H9 (cell line): ENCODE measurements around the gene TJP3. TPM values are rescaled to one million over a fixed set of nuclear protein-coding genes. Genes with fewer than 3 reads are reported as not detected.

ENCODE experiments used
- DNase-seq: peaks from one replicate; pipeline ENCODE4 v3.0.0-alpha.2; 2017
- H2AFZ ChIP-seq: one replicate; pipeline ENCODE4 v1.6.1; 2013; ENCODE audit warnings: mild to moderate bottlenecking, low read length, control low read depth, moderate library complexity
- H2AK5ac ChIP-seq: 2 replicates; pipeline ENCODE4 v1.6.1; 2013; ENCODE audit warnings: low read length, control low read depth, mixed read lengths; ENCODE audit not compliant: insufficient read length
- H2BK120ac ChIP-seq: one replicate; pipeline ENCODE4 v1.6.1; 2013; ENCODE audit warnings: low read depth, mild to moderate bottlenecking, low read length, control low read depth, inconsistent platforms; ENCODE audit not compliant: poor library complexity, severe bottlenecking
- H2BK12ac ChIP-seq: 2 replicates; pipeline ENCODE4 v1.6.1; 2013; ENCODE audit warnings: low read length, control low read depth, mixed read lengths, low read depth; ENCODE audit not compliant: insufficient read length
- H2BK15ac ChIP-seq: 2 replicates; pipeline ENCODE4 v1.6.1; 2013; ENCODE audit warnings: low read depth, low read length, control low read depth
- H2BK20ac ChIP-seq: one replicate; pipeline ENCODE4 v1.6.1; 2013; ENCODE audit warnings: low read depth, mild to moderate bottlenecking, low read length, control low read depth, inconsistent platforms; ENCODE audit not compliant: poor library complexity, severe bottlenecking
- H2BK5ac ChIP-seq: 2 replicates; pipeline ENCODE4 v1.6.1; 2013; ENCODE audit warnings: low read length, control low read depth, mixed read lengths; ENCODE audit not compliant: insufficient read length
- H3K14ac ChIP-seq: 2 replicates; pipeline ENCODE4 v1.6.1; 2013; ENCODE audit warnings: low read length, control low read depth; ENCODE audit not compliant: insufficient read depth
- H3K18ac ChIP-seq: 2 replicates; pipeline ENCODE4 v1.6.1; 2013; ENCODE audit warnings: low read depth, mild to moderate bottlenecking, mixed read lengths, low read length, control low read depth; ENCODE audit not compliant: insufficient read length
- H3K23ac ChIP-seq: 2 replicates; pipeline ENCODE4 v1.6.1; 2013; ENCODE audit warnings: low read length, control low read depth, mixed read lengths, low read depth; ENCODE audit not compliant: insufficient read length
- H3K23me2 ChIP-seq: 2 replicates; pipeline ENCODE4 v1.6.1; 2013; ENCODE audit warnings: low read depth, mild to moderate bottlenecking, mixed read lengths, low read length, control low read depth; ENCODE audit not compliant: insufficient read length, poor library complexity, severe bottlenecking
- H3K27ac ChIP-seq: 2 replicates; pipeline ENCODE4 v1.5.1; 2013; ENCODE audit warnings: low read length, control low read depth, mixed read lengths, low read depth; ENCODE audit not compliant: insufficient read length
- H3K27me3 ChIP-seq: 2 replicates; pipeline ENCODE4 v1.6.1; 2013; ENCODE audit warnings: low read length, control low read depth, inconsistent platforms; ENCODE audit not compliant: insufficient read depth
- H3K4ac ChIP-seq: 2 replicates; pipeline ENCODE4 v1.6.1; 2013; ENCODE audit warnings: low read depth, mild to moderate bottlenecking, control low read depth, inconsistent platforms, low read length, moderate library complexity
- H3K4me1 ChIP-seq: 2 replicates; pipeline ENCODE4 v1.6.1; 2013; ENCODE audit warnings: low read length, control low read depth, inconsistent platforms; ENCODE audit not compliant: insufficient read depth
- H3K4me2 ChIP-seq: 2 replicates; pipeline ENCODE4 v1.6.1; 2013; ENCODE audit warnings: low read length, control low read depth, mixed read lengths; ENCODE audit not compliant: insufficient read length, insufficient read depth
- H3K56ac ChIP-seq: 2 replicates; pipeline ENCODE4 v1.6.1; 2013; ENCODE audit warnings: low read depth, mild to moderate bottlenecking, mixed read lengths, low read length, control low read depth; ENCODE audit not compliant: insufficient read length
- H3K79me1 ChIP-seq: 2 replicates; pipeline ENCODE4 v1.6.1; 2013; ENCODE audit warnings: low read depth, mild to moderate bottlenecking, moderate library complexity, low read length, control low read depth, inconsistent platforms; ENCODE audit not compliant: insufficient read depth, poor library complexity, severe bottlenecking
- H3K79me2 ChIP-seq: 2 replicates; pipeline ENCODE4 v1.6.1; 2013; ENCODE audit warnings: low read length, control low read depth, inconsistent platforms; ENCODE audit not compliant: insufficient read depth
- H3K9ac ChIP-seq: 2 replicates; pipeline ENCODE4 v1.6.1; 2013; ENCODE audit warnings: low read length, control low read depth, mixed read lengths; ENCODE audit not compliant: insufficient read length; ENCODE audit errors: extremely low read depth
- H3K9me3 ChIP-seq: one replicate; pipeline ENCODE4 v1.6.1; 2013; ENCODE audit warnings: low read depth, low read length, inconsistent platforms; ENCODE audit not compliant: control insufficient read depth
- H3T11ph ChIP-seq: one replicate; pipeline ENCODE4 v1.6.1; 2013; ENCODE audit warnings: mild to moderate bottlenecking, low read length, control low read depth, inconsistent platforms
- H4K20me1 ChIP-seq: one replicate; pipeline ENCODE4 v1.6.1; 2013; ENCODE audit not compliant: control insufficient read depth, insufficient read length, insufficient read depth
- H4K5ac ChIP-seq: 2 replicates; pipeline ENCODE4 v1.6.1; 2013; ENCODE audit warnings: low read depth, mild to moderate bottlenecking, mixed read lengths, low read length, control low read depth; ENCODE audit not compliant: insufficient read length
- H4K8ac ChIP-seq: replicated peaks from 2 replicates; pipeline ENCODE4 v1.6.1; 2013; ENCODE audit warnings: low read length, control low read depth, mixed read lengths, low read depth; ENCODE audit not compliant: insufficient read length
- H4K91ac ChIP-seq: 2 replicates; pipeline ENCODE4 v1.6.1; 2013; ENCODE audit warnings: low read depth, mild to moderate bottlenecking, moderate library complexity, mixed read lengths, low read length, control low read depth; ENCODE audit not compliant: insufficient read length
- H3K27ac Mint-ChIP-seq, 3 experiments: 2 replicates in 2 of 3; 3 replicates in 1 of 3; pipeline ENCODE4 v1.8.0; 2020 to 2021; ENCODE audit warnings: mixed read lengths in 3 of 3, mild to moderate bottlenecking in 1 of 3, moderate library complexity in 1 of 3
- H3K27me3 Mint-ChIP-seq: 2 replicates; pipeline ENCODE4 v1.8.0; 2021; ENCODE audit warnings: low read depth, mild to moderate bottlenecking, moderate library complexity, mixed read lengths
- H3K36me3 Mint-ChIP-seq, 3 experiments: 2 replicates in 2 of 3; 3 replicates in 1 of 3; pipeline ENCODE4 v1.8.0; 2020 to 2021; ENCODE audit warnings: low read depth in 3 of 3, mixed read lengths in 3 of 3; ENCODE audit not compliant: insufficient read depth in 1 of 3
- H3K4me1 Mint-ChIP-seq, 2 experiments: 2 replicates each; pipeline ENCODE4 v1.8.0; 2020; ENCODE audit warnings: mixed read lengths in 2 of 2
- H3K4me3 Mint-ChIP-seq, 2 experiments: 2 replicates in 1 of 2; 3 replicates in 1 of 2; pipeline ENCODE4 v1.8.0; 2020 to 2021; ENCODE audit warnings: mild to moderate bottlenecking in 2 of 2, mixed read lengths in 2 of 2, moderate library complexity in 1 of 2
- H3K9me3 Mint-ChIP-seq, 2 experiments: 2 replicates in 1 of 2; 3 replicates in 1 of 2; pipeline ENCODE4 v1.8.0; 2020; ENCODE audit warnings: mild to moderate bottlenecking in 2 of 2, mixed read lengths in 2 of 2, moderate library complexity in 1 of 2
- CTCF ChIP-seq: fragments of 200-600 bp; sonication (generic); conservative IDR thresholded peaks from 3 replicates; pipeline ENCODE4 v1.8.0; 2021; ENCODE audit warnings: antibody characterized with exemption, mild to moderate bottlenecking
- WGBS: extraction: QIAGEN DNeasy Blood & Tissue Kit; methylation state at CpG from one replicate; pipeline ENCODE4 v1.1.7; 2013; ENCODE audit warnings: missing lambda C conversion rate, low lambda C conversion rate, mixed read lengths; ENCODE audit not compliant: insufficient read length; ENCODE audit errors: extremely low coverage; 5-methylcytosine and 5-hydroxymethylcytosine counted together
- total RNA-seq: library from RNA; stranded (reverse); gene quantifications from 2 replicates; pipeline ENCODE4 v1.2.1, GENCODE V29; 2021

Gene TJP3
- total RNA-seq, 1 experiment from 2014 or later: 27.3 TPM

- H3K14ac ChIP-seq: no peak overlapping the region; the same call in 1 of the 2 replicates
- H3K23me2 ChIP-seq: peaks cover 9% of the 10 kb centered on the region
- H3K56ac ChIP-seq: peak overlapping the region; percentile 97
- H2BK5ac ChIP-seq: peak overlapping the region; percentile 77
- H3K27me3 ChIP-seq: no peaks in the 10 kb centered on the region
- H3K36me3 Mint-ChIP-seq: peaks cover 19 to 32% (median 26%) of the 10 kb centered on the region in 3 experiments
- H3K23ac ChIP-seq: peak overlapping the region; percentile 100
- WGBS: no CpG with 5 or more reads among the region's 12 CpGs
- H3K4ac ChIP-seq: no peak overlapping the region
- no peaks in the 10 kb centered on the region for H3K79me1 ChIP-seq
- peaks cover 8% of the 10 kb centered on the region for H3K9me3 ChIP-seq
- no peak overlapping the region for H4K91ac ChIP-seq
- H3K4me1 Mint-ChIP-seq: peaks cover 20 to 27% of the 10 kb centered on the region in 2 experiments
- no peak overlapping the region for H3K9ac ChIP-seq
- no peak overlapping the region for H2BK120ac ChIP-seq
- H2AK5ac ChIP-seq: peak overlapping the region; percentile 56
- peak overlapping the region; percentile 19 to 71; a peak in 3 of 5 replicates for H3K4me3 Mint-ChIP-seq
- peaks cover 6% of the 10 kb centered on the region for H4K20me1 ChIP-seq
- H2AFZ ChIP-seq: no peak overlapping the region
- H3K27ac Mint-ChIP-seq: peak overlapping the region; percentile 86 to 90 (median 88); a peak in 5 of 7 replicates
- H2BK12ac ChIP-seq: no peak overlapping the region
- peak overlapping the region; percentile 98 for H4K8ac ChIP-seq
- no peak overlapping the region for H3T11ph ChIP-seq
- H3K27me3 Mint-ChIP-seq: no peaks in the 10 kb centered on the region
- H3K4me2 ChIP-seq: peak overlapping the region; percentile 29
- H3K79me2 ChIP-seq: peaks cover 3% of the 10 kb centered on the region; the same call in 1 of the 2 replicates
- H3K4me1 ChIP-seq: peaks cover 7% of the 10 kb centered on the region; the same call in 1 of the 2 replicates
- TF ChIP-seq CTCF: no peak
- H3K27ac ChIP-seq: peak overlapping the region; percentile 57
- peak overlapping the region; percentile 68 for H3K18ac ChIP-seq
- no peak overlapping the region for H2BK20ac ChIP-seq
- no peak overlapping the region for H2BK15ac ChIP-seq
- no peak for DNase-seq
- peaks cover 14% of the 10 kb centered on the region in 2 experiments for H3K9me3 Mint-ChIP-seq
- H4K5ac ChIP-seq: peak overlapping the region; percentile 94
Measured at GRCh38 chr19:3687393-3687773, 20.8 kb upstream of the TJP3 start.
